Measurements from ENCODE around the gene ZC3H12A.
A peak's percentile ranks its signal among the peaks of the same experiment; 100 is the strongest.

- no peak for TF ChIP-seq GABPA (IDR thresholded peaks at IDR 0.05; ENCODE audit: low read depth)
- no peak for TF ChIP-seq CTCF (IDR thresholded peaks at IDR 0.05 in 2 of 3, conservative IDR thresholded peaks at IDR 0.05 in 1 of 3; ENCODE audit: control insufficient read depth in 2 of 3, extremely low read depth in 1 of 3, insufficient read depth in 1 of 3, low read depth in 3 of 3, low read length in 3 of 3)
- TF ChIP-seq EZH2 (IDR thresholded peaks at IDR 0.05; ENCODE audit: borderline replicate concordance, control insufficient read depth, low read depth, low read length) = no peak
- no peak for TF ChIP-seq EP300 (IDR thresholded peaks at IDR 0.05; ENCODE audit: borderline replicate concordance in 1 of 2, control insufficient read depth in 1 of 2, low read depth in 2 of 2, low read length in 2 of 2)
- no peak for TF ChIP-seq NRF1 (conservative IDR thresholded peaks at IDR 0.05; ENCODE audit: low read depth, low read length)
- no peak for TF ChIP-seq MAX (IDR thresholded peaks at IDR 0.05; ENCODE audit: low read depth, low read length)
- no peak; the same call in 1 of the 2 replicates for TF ChIP-seq MXI1 (IDR thresholded peaks at IDR 0.05; ENCODE audit: low read depth, low read length)
- no peak for TF ChIP-seq TARDBP (IDR thresholded peaks at IDR 0.05; ENCODE audit: borderline replicate concordance)
- peak; percentile 76 for TF ChIP-seq POLR2A (IDR thresholded peaks at IDR 0.05; ENCODE audit: low read depth, low read length)
- no peak for TF ChIP-seq REST (IDR thresholded peaks at IDR 0.05; ENCODE audit: low read depth, low read length)
- TF ChIP-seq SIN3A (IDR thresholded peaks at IDR 0.05; ENCODE audit: low read depth, low read length) = no peak
- no peak for TF ChIP-seq PRDM15 (CRISPR knock-in tag; IDR thresholded peaks at IDR 0.05)
- TF ChIP-seq ZNF207 (IDR thresholded peaks at IDR 0.05; ENCODE audit: borderline replicate concordance) = 0 out of 2 replicates have a peak, but pooled peaks have one; percentile 20
- TF ChIP-seq HDAC2 (IDR thresholded peaks at IDR 0.05) = no peak
Measured at GRCh38 chr1:37474697-37475379, 458 bp downstream of the ZC3H12A start.

All from GM12878 (cell line).